ENCODE results near the gene ARHGAP10.

The ARHGAP10 gene

DNA sequence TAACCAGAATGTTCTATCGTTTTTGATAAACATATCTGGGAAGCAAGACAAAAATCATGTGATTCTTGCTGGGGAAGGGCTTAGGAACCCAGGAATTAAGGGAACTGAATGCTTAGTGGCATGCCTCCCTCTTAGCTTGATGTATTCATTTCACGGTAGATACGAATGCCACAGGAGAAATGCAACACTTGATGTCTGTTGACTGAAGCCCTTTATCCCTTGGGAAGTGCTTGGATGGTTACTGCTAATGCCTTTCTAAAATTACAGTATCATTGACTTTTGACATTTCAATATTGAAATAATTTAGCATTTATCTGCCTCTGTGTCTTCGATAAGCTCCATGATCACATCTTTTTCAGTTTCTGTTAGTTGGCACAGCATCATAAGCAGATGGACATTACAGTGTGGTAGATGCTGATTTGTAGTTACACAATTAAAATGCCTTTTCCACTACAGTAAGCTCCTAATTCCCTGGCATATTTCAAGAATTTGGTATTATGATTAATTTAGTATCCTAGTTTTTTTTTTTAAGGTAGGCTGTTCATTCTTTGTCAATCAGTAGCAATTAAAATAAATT is 226.7 kb downstream of the ARHGAP10 start:
- DNase-seq, result no peak

DNA sequence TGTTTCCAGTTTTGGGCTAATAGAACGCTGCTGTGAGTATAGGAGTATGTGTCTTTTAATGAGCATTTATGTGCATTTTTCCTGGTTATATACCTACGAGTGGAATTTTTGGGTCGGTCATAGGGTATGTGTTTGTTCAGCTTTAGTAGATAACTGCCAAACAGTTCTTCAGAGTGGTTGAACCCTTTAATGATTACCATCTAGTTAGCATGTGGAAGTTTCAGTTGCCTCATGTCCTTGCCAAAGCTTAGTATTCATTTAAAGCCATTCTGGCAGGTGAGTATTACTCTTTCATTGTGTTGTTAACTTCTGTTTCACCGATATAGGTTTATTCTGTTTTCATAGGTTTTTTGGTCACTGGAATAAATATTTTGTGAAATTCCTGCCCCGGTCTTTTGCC is 229.1 kb downstream of the ARHGAP10 start:
- DNase-seq, result no peak

DNA sequence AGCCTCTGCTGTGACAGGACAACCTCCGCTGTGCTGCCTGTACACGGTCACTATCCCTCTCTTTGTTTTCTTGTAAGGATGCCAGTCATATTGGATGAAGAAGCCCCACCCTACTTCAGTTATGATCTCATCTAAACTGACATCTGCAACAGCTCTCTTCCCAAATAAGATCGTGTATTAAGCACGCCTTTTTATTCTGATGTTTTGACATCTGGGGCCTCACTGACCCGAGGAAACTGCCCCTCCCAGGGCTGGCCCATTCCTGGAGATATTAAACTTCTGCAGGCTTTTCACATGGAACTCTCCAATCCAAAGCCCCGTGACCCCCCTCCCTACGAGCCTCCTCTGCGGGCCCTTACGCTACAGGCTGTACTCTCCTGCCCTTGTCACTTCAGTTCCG is 232.0 kb downstream of the ARHGAP10 start:
- no peak for DNase-seq

- no peak for DNase-seq
These were observed 232.5 kb downstream of the ARHGAP10 start for GRCh38 chr4:147964266-147964880.

- DNase-seq, result no peak
These were observed 233.2 kb downstream of the ARHGAP10 start for GRCh38 chr4:147965056-147965455.

DNA sequence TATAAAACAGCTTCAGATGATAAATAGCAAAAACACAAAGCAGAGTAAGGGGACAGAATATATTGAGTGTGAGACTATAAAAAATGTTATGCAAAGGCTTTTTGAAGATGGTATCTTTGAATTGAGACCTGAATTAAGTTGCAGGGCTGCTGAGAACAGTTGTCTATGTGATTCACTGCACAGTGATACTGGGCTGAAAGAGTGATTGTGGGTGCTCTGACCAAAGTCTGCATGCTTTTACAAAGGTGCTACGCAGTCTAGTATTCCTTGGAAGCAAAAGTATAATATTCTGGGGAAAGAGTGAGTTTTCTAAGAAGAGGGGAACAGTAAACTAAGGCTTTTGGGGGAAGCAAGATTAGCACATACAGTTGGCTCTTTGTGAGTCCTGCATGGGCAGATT is 234.0 kb downstream of the ARHGAP10 start:
- no peak for DNase-seq

GRCh38 chr4:147968641-147969040 is 236.8 kb downstream of the ARHGAP10 start:
- no peak for DNase-seq

- DNase-seq, result no peak
These were observed 237.9 kb downstream of the ARHGAP10 start for GRCh38 chr4:147969573-147970385.

DNA sequence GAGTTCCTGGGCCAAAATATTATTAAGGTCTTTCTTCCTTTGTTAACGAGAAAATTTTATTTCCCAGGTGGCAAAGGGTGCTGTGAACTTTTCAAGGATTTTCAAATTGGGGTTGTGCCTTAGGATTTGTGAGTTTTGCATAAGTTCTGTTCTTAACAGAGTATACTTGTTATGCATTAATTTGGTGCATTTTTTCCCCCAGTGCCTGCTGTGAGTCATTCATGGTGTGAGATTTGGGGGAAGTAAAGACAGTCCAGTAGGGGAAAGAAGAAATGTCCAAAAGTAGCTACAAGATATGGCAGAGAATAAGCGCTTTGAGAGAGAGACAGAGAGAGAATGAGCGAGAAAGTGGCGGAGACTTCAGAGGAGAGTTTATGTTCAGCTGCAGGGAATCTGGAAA is 239.2 kb downstream of the ARHGAP10 start:
- no peak for DNase-seq

DNA sequence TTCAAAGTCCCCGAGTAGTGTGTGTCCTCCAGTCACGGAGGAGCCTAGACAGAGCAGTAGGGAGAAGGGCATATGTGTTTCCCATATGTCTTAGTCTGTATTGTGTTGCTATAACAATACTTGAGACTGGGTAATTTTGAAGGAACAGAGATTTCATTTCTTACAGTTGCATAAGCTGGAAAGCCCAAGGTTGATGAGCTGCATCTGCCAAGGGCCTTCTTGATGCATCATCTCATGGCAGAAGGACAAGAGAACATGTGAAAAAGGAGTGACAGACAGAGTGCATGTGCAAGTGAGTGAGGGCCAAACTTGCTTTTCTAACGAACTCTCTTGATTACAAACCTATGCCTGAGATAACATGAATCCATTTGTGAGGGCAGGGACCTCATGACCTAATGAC is 243.4 kb downstream of the ARHGAP10 start:
- DNase-seq, result no peak

DNA sequence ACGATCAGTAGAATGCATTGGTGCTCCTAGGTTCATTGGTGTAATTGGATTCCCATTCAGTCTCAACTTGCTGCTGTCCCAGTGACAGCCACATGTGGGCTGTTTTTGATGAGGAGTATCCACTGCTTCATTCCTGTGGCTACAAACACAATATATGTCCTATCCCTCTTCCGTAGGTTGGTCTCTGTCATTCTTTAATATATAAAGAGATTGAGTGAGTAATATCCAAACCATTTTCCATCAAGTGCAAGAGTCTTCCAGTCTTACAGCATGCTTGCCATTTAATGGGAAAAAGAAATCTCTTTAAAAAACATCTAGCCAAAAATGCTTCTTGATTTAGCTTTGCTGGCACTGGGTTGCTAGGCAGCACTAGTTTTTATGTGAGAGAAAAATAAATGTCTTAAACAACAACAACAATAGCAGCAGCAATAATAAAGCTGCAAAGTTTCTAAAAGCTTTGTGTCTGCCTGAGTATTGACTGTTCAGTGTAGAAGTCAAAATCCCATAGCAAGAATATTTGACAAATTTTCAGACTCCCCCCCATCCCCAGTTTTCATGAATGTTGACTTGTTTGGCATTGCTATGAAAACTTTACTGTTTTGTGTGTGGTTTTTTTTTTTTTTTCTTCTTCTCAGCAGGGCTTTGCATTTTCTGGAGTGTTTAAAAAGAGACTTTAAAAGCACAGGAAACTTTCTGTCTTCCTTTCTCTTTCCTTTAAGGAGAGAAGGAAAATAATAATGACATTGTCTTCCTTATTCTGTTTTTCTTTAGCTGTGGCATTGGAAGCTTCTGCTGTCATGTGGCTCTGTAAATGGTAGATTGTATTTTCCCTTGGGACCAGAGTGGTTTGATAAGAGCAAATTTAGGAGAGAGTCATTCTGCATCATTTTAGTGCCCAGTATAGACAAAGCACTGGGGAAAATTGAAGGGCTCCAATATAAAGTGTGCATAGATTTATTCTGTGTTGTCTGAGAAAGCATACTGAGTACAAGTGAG is 244.3 kb downstream of the ARHGAP10 start:
- no peak for DNase-seq

DNA sequence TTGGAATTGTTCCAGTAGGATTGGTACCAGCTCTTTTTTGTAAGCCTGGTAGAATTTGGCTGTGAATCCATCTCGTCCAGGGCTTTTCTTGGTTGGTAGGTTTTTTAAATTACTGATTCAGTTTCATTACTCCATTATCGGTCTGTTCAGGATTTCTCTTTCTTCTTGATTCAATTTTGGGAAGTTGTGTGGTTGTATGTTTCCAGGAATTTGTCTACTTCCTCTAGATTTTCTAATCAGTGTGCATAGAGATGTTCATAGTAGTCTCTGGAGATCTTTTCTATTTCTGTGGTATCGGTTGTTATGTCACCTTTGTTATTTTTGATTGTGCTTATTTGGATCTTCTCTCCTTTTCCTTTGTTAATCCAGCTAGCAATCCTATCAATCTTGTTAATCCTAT is 248.7 kb downstream of the ARHGAP10 start:
- DNase-seq, result no peak

DNA sequence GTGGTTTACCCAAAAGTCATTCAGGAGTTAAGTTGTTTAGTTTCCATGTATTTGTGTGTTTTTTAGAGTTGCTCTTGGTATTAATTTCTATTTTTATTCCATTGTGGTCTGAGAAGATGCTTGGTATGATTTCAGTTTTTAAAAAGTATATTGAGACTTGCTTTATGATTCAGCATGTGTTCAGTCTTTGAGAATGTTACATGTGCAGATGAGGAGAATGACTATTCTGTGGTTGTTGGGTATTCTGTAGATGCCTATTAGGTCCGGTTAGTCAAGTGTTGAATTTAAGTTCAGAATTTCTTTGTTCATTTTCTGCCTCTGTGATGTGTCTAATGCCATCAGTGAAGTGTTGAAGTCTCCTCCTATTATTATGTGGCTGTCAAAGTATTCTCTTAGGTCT is 249.4 kb downstream of the ARHGAP10 start:
- no peak for DNase-seq

- no peak for DNase-seq
These were observed 252.3 kb downstream of the ARHGAP10 start for GRCh38 chr4:147984065-147984777.

- DNase-seq, result no peak
These were observed 252.9 kb downstream of the ARHGAP10 start for GRCh38 chr4:147984778-147985138.

DNA sequence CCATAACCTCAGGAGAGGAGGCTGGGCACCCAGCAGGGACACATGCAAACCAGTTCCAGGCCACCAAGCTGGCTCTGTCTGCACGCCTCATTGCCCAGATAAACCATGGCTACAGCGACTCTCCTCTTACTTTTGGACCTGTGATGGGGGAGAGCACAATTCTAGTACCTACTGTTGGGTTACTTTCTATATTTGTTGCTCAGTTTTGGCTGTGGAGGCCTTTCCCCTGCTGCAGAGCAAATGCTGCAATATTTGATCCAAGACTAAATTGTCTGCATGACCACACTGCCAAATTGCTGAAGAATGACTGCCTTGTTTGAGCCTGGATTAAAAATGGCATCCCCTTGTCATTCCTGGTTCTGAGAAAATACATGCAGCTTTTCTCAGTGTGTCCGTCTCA is 253.5 kb downstream of the ARHGAP10 start:
- no peak for DNase-seq

- no peak for DNase-seq
These were observed 255.4 kb downstream of the ARHGAP10 start for GRCh38 chr4:147987252-147987651.

DNA sequence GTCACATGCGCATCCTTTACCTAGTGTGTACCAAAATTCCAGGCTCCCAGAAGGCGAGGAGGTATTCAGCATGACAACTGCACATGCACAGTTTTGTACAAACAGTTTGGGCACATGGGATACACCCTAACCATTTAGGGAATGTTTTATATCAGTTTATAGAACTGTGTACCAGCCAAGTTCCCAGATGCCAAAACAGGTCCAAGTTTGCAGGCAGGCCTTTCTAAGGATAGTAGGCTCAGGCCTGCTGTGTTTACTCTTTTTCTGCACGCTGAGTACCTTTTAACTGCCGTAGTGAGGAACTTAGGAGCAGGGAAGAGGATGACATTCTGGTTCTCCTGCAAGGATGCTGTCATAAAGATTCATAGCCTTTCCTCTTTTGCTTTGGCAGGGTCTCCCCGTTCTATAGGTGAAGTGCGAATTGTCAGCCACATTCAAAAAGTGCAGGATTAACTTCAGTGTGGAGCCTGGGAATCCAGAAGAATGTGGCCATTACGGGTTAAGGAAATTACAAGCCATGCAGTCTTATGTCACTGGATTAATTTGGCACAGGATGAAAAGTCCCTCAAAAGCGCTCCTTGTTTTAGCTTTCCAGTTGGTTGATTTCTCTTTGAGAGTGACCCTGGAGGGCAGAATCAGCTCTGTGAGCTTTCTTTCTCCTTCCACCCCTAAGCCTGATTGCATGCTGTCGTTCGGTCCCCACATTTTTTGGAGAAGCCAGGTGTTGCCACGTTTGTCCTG is 259.8 kb downstream of the ARHGAP10 start:
- no peak for DNase-seq

DNA sequence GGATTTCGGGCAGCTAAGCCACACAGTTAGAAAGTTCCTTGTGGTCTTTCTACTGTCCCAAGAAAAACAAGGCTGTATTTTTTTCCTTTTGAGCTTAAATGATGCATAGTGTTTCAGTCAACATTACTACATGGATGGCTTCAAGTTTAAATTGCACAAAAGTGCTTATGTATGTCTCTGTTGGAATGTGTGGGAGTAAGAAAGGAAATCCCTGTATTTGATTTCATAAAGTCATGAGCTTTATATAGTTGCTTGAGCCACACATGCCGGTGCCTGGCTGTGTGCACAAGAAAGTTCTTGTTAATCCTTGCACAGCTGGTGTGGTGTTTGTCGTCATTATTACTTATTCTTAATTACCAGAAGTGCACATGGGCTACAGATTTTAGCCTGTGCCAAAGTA is 262.2 kb downstream of the ARHGAP10 start:
- no peak for DNase-seq

DNA sequence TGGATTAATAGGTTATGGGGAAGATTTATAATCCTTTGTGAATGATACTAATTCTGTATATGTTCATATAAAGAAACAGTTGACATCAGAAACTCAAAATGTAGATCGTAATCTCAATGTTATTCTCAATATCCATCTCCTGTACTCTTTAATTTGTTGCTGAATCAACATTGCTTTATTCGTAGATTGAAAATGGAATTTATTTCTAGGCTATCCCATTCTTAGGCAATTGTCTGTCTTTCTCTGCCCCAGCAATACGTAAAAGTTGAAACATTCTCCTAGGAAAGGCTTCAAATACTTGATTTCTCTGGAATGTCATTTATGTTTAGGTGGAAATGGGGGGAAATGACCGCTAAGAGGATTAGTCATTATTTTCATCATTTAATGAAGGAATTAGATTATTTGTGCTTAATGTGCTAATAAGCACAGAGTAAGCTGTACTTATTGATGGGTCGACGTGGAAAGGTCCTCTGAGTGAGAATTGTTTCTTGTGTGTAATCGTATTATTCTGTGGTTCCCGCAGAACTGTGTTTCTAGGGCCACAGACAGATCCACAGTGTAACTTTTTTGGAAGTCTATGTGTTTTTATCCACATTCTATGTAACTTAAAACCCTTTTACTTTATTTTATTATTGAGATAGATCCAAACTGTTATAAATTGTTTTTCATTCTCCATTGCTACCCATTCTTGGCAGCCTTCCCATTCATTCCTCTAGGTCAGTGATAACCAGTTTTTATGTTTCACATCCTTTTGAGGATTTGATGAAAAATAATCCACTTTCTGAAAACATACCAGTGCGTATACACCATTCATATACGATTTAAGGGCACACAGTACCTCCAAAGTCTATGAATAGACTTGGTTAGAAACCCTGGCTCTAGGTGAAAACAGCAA is 262.9 kb downstream of the ARHGAP10 start:
- DNase-seq, result no peak

DNA sequence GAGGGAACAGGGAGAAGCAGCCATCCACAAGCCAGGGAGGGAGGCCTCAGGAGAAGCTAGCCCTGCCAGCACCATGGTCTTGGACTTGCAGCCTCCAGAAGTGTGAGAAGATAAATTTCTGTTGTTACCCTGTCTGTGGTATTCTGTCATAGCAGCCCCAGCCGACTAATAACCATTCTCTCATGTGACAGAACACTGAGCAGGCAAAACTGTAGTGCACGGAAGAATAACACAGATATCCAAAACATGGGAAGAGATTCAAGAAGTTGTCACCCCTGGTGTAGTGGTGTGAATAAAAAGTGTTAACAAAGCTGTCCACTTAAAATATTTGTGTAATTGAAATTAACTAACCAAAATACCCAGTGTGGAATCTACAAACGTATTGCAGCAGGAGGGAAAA is 265.0 kb downstream of the ARHGAP10 start:
- no peak for DNase-seq

All from bone marrow (tissue), 2 donors.